KG1 (cell line): Measurements from ENCODE around the gene PRKCA.

Experiments
- DNase-seq: peaks from one replicate; lab custom pipeline; 2025; lab: John Stamatoyannopoulos, UW

Gene PRKCA

DNA sequence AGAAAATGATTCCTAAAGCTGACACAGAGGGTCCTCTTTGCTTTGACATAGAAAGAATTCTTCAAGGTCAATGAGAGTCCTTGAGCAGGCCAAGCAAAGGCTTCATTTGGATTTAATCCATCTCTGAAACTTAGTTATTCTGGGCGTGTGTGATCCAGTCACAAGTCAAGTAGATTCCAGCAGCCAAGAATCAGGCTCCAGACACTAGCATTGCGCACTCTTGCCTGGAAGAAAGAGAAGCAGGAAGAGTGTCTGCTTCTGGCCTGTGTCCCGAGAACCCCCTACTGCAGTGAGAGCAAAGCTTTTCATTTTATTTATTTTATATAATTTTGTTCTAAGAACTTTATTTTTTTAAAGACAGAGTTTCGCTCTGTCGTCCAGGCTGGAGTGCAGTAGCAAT is 444.3 kb downstream of the PRKCA start:
- DNase-seq, result no peak

DNA sequence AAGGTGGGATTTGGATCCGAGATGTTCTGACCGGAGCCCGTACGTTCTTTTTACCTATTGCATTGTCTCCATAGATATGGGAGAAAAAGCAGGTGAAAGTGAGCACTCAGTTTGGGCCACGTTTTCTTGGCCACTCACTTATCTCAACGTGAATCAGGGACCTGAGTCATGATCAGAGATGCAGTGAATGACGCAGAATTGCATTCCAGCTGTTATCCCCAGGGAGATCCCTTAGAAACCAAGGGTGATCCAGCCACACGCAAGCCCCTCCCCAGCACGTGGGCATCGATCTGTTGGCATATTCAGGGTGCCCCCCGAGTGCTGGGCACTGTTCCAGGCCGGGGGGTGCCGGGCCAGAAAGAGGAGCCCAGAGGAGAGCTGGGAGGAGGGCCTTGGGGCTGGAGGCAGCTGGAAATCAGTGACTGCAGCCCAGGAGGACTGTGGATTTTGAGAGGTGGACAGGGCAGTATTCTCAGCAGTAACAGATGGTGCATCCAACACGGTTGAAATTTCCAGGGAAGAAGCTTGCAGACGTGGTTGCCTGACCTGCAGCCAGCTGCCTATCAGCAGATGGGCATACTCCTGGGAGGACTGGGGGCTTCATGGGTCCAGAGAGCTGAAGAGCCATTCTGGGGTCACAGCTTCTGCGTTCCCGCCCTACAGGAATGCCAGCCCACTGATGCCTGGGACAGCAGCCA is 445.3 kb downstream of the PRKCA start:
- no peak for DNase-seq

DNA sequence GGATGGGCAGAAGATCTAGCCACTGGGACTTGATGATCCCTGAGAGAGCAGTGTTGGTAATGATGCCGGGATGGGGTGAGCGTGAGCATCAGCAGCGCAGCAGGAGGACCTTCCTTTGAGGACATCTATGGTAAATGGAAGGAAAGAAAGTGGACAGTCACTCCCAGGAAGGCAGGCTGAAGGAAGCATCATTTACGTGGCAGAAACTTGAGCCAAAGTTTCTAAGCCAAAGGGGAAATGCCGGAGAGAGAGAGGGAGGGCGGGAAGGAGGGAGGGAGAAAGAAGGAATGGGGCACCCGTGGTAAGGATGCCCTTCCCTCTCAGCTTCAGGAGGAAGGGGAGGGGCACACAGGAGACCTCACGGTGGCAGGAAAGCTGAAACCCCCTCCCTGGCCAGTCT is 446.2 kb downstream of the PRKCA start:
- DNase-seq, result no peak

DNA sequence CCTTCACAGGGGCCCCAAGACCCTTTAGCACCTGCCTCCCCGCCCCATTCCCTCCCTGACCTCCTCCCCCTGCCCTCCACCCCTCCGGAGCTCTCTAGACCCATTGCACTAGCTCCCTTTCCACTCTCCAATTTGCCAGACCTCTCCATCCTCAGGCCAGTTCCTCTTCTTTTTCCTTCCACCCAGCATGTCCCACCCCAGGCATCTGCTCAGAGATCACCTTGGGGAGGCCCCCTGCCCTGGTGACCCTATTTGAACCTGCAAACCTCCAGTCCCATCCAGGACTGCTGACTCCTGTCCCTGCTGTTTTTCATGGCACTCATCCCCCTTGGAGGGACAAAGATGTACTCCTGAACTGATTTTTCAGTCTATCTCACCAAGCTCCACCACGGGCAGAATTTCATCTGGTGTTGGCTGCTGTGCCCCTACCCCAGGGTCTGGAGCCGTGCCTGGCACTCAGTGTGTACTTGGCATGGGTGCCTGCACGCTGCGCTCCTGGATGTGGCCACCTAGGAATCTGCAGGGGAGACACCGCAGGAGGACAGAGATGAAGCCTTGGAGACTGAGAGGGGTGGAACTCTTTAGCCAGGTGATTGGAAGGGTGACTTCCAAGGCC is 446.9 kb downstream of the PRKCA start:
- DNase-seq, result no peak

DNA sequence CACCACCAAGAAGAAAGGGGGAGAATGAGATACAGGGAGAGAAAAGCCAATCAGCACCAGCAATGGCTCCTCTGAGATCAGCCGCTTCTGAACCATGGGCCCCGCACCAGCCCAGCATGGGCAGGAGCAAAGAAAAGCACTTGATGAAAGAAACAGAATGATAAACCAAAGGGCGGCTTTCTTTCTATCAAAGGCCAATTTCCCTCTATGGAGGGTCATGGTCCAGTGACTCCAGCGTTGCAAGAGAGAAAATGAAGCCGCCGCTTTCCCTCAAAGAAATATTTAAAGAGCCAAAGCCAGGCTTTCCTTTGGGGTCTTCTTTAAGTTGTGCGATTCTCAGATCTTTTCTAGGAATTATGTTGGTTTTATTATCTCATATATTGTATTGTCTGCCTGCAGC is 447.7 kb downstream of the PRKCA start:
- DNase-seq, result no peak

DNA sequence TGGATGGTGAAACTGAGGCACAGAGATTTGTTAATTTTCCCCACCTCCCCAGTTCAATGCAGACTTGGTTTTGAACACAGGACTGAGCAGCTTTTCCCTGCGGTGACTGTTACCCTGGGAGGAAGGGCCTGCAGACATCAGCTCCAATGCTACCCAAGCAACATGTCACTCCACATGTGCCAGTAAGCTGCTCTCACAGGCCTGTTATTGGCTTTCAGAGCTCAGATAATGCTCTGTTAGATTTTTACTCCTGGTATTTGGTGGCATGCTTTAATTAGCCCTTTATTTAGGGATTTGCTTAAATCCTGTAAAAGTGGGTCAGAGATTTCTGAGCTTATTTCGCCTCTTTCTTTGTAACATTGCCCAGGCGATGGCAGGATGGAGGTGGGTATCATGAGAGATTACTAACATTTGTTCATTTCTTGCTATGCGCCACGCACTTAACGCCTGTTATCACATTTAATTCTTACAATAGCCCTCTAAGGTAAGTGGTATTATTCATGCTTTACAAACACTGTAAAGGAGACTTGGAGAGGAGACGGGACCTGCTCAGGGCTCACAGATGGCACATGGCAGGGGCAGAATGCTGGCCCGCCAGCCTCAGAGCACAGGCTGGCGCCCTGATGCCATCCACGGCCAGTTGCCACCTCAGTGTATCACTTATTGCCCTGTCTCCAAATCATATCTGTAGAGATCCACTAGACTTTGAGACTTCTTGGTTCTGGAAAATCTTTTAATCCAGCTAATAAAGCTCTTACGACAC is 448.5 kb downstream of the PRKCA start:
- no peak for DNase-seq

DNA sequence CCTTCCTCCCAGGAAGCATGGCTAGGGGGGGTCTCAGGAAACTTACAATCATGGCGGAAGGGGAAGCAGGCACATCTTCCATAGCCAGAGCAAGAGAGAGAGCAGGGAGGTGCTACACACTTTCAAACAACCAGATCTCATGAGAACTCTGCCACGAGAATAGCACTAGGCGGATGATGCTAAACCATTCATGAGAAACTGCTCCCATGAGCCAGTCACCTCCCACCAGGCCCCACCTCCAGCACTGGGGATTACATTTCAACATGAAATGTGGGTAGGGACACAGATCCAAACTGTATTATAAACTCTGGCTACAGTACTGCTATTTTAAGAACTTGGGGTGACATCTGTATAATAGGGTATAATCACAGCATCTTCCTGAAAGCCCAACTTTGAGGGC is 449.4 kb downstream of the PRKCA start:
- no peak for DNase-seq

DNA sequence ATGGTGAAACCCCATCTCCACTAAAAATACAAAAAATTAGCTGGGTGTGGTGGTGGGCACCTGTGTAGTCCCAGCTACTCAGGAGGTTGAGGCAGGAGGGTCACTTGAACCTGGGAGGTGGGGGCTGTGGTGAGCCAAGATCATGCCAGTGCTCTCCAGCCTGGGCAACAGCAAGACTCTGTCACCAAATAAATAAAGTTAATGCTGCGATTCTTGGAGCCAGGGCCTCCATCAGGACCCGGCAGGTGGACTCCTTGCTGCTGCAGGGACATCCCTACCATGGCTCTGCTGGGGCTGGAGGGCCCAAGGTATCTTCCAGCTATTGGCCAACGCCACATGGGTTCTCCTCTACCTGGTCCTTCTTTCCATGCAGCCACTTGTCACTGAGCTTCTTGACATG is 450.0 kb downstream of the PRKCA start:
- no peak for DNase-seq

DNA sequence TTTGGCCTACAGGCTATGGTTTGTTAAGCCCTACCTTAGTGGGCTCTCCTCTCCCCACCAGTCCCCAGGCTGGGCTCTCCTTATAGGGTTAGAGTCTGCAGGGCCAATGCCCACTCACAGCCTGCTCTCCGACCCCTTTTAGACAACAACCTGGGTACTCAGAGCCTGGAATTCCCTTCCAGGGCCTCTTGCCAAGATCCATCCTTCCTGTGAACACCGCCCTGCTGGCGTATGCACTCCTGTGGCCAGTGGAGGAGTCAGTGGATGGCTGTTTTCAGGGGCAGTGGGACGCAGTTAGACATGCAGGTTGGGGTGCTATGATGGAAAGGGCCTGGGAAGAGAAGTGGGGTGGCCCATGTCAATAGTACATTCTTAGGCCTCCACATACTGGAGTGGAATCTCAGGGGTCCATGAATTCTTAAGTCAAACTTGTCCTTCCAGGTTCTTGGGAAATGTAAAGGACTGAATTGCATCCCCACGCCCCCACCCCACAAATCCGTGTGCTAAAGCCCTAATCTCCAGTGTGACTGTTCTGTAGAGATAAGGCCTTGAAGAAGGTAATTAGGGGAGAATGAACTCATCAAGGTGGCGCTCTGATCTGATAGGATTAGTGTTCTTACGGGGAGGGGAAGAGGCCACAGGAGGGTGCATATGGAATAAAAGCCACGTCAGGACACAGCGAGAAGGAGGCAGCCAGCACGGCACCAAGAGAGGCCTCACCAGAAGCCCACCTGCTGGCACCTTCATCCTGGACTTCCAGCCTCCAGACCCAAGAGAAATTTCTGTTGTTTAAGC is 450.9 kb downstream of the PRKCA start:
- no peak for DNase-seq

DNA sequence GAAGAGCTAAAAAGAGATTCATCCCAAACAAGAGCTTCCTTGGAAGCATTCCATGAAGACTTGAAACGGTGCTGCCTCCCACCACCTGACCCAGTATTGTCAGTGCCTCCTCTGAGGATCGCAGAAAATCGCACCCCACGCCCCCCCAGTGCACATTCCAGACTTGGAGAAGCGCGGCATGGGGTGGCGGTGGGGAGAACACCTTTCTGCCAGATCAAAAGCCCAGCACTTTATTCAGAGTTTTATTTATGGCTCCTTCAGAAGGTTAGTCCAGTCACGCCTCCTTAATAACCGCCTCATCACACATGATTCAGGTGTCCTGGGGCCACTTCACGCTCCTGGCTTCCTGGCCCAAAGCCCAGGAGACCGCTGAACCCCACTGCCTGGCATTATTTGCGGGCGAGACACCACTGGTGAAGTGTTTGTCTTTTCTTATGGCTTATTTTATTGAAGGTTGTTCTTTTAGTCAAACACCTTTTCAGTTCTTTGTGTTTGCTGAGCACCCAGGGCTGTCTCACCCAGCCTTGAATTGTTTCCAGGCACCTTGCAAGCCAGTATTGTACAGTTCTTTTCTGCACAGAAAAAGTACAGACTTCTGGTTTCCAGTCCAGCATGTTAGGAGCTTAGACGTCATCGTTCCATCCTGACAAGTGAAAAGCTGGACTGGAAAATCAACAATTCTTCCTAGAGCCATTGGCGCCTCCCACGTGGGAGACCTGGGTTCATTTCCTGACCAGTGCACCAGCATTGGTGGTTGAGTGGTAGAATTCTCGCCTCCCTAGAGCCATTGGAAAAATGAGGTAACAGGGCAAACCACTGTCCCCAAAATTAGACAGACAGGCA is 452.9 kb downstream of the PRKCA start:
- no peak for DNase-seq

DNA sequence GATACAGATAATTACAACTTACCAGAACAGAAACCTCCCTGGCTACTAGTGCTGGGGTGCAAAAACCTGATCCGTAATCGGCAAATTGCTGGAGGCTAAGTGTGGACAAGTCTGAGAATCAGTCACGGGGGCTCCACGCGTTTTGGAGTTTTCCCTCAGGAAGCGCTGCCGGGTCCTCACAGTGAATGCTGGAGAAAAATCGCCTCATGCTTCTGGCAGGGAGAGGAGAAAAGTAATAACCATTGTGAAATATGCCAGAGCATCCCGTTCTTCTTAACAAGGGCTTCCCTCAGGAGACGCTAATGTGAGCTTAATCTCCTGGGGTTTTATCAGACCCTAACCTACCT is 453.5 kb downstream of the PRKCA start:
- DNase-seq, result no peak

DNA sequence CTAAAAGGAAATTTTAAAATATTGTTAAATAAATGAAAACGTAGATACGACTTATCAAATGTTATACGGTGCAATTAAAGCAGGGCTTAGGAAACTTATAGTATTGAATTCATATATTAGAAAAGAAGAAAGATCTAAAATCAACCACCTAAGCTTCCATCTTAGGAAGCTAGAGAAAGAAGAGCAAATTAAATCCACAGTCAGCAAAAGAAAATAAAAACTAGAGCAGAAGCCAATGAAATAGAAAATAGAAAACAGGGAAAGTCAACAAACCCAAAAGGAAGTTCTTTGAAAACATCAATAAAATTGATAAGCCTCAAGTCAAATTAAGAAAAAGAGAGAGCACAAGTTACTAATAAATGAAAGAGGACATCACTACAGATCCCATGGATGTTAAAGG is 457.9 kb downstream of the PRKCA start:
- no peak for DNase-seq

DNA sequence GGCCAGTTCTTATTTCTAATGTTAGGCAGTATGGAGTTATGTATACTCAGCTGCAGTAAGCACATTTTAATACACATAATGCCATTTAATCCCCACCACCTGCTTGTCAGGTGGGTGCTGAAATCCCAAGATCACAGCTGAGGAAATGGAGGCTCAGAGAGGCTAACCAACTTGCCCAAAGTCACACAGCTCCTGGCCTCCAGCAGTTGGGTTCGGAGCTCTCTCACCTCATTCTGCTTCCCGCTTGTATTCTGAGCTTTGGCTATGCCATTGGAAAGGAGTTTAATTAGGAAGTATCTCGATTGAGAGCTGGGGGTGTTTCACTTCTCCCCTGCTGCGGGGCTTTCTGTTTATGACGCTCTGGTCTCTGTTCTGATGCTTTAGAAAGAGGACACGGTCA is 459.9 kb downstream of the PRKCA start:
- DNase-seq, result no peak

DNA sequence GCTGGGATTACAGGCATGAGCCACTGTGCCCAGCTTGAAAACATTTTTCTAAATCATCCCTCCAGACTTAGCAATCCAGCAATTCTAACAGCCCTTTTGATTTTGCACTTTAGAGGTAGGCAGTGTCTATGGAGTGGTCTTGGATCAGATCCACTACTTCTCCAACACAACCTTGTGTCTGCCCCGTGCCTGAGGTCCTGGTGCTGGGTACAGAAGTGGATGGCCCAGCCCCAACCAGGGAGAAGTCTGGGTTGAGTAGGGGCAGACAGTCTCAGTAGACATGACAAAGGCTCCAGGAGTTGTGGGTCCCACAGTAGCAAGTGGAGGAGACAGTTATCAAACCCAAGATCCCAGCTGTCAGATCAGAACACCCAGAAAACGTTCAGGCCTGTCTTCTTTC is 460.6 kb downstream of the PRKCA start:
- no peak for DNase-seq

DNA sequence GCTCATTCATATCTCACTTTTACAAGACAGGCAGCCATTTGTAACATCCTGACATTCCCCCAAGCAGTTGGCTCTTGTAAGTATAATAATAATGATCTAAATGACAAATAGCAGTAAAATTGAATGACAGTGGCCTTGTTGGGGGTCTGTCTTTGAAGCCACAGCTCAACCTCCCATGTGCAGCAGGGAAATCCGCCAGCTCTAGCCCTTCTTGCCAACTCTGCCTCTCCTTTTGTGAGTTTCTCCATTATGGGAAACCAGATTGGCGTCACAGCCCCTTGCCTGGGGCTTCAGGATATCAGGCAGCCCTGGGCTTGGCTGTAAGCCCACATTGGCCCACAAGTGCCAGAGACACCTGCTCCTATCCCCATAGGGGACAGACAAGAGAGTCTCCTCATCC is 462.1 kb downstream of the PRKCA start:
- DNase-seq, result no peak

DNA sequence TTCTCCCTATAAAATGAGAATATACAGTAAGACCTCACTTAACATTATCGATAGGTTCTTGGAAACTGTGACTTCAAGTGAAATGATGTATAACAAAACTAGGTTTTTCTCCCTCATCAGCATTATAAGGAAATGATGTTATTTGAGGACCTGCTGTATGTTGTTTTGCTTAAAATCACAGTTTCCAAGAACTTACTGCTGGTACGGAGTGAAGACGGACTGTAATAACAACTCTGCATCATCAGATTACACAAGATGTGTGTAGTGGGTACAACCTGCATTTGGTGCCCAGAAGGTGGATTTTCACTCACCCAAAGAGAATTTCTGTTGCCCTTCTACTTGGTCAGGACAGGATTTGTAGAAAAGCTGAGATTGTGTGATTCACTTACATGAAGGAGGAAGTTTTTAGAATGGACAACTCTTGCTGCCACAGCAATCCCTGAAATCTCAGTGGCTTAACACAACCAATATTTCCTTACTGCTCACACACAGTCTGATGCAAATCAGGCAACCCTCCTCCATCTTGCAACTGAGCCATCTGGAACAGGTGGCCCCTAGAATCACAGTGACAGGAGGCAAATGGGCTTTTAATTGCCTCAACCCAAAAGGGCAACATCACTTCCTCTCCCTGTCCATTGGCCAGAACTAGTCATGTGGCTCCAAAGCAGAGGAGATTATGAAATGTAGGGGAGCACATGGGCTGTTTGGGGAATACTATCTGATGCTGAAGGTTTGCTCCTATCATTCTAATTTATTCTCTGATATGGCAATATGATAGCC is 464.9 kb downstream of the PRKCA start:
- DNase-seq, result no peak

DNA sequence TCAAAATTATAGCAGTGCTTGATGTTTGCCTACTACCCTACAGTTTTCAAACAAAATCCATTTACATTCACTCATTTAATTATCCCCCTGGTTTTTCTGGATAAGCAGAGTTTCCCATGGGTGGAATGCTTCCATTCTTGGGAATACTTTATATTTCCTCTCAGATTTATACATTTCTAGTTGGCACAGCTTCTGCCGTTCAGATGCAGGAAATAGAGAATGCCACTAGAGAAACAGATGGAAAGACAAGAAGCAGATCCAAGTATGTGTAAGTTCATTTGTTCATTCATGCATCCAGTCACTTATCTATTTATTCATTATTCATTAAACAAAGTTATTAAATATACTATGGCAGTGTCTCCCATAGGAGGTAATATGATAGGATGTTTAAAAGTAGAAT is 467.5 kb downstream of the PRKCA start:
- no peak for DNase-seq

DNA sequence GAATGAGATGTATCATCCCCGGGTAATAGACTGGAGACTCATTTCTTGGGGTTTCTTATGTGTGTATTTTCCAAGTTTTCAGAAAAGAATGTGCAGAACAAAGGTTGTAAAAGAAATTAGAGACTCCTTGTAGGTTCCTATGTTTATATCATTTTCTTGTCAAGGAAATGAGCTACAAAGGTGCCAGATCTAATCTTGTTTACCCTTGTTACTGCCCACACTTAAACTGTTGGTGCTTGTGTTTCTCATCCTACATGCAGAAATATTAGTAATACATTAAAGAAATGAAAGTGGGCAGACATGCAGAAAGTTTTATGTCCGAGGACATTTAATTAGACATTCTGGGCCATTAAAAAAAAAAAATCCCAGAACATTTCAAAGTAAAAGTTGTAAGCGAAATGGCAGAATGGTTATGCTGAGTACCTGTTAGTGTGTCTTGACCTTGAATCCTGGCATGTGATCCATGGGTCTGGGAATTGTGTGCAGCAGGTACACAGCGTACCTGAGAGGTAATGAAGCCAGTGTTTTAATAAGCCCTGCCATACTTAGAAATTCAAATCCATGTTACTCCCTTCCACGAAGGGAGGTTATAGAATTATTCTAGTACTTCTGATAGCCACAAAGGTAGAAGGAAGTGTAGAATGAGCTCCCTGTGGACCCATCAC is 469.9 kb downstream of the PRKCA start:
- no peak for DNase-seq

DNA sequence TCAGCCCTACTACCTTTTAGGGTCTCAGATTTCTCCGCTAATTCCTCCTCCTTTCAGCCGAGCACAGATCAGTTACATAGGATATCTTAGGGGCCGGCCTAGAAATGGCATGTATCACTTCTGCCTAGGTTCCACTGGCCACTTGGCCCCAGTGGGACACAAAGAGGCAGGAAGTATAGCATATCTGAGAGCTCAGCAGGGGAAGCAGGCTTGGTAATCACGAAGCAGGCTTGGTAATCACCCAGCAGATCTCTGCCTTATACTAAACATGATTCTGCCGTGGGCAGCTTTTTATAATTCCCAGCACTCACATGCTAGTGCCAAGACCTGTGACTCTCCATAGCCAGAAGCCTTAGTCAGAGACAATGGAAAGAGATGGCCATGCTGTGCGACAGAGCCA is 472.9 kb downstream of the PRKCA start:
- DNase-seq, result no peak

DNA sequence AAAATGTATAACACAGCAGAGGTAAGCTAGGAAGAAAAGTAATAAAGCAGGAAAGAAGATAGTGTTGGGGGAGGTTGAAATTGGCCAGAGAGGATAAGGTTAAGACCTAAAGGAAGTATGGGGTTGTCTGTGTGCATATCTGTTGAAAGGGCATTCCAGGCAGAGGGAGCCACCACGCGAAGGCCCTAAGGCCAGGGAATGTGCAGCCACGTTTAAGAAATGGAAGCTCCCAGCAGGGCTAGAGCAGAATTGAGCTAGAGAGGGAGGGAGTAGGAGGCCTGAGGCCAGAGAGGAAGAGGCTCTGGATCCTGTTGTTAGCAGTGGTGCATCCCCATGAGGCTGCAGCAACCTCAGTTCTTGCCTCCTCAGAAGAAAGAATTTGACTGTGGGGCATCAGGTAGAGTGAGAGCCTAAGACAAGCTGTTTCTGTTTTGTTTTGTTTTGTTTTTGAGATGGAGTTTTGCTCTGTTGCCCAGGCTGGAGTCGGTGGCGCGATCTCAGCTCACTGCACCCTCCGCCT is 473.5 kb downstream of the PRKCA start:
- DNase-seq, result no peak
